ENCODE results near the gene R3HDML. TPM values are rescaled to one million over a fixed set of nuclear protein-coding genes. Genes with fewer than 3 reads are reported as not detected.
A peak's percentile ranks its signal among the peaks of the same experiment; 100 is the strongest.

The R3HDML gene
- total and polyA plus RNA-seq, 9 of the 15 experiments (the other 6 are each of a cell fraction or from before 2014, with no cell fraction given) = not detected

- TF ChIP-seq FOXM1 (IDR thresholded peaks at IDR 0.05; ENCODE audit: low read depth) (no peak), FOXM1 (CRISPR knock-in tag; IDR thresholded peaks at IDR 0.05; ENCODE audit: low read depth) (0 out of 2 replicates have a peak, but pooled peaks have one; percentile 48), ZNF165 (CRISPR knock-in tag; IDR thresholded peaks at IDR 0.05; ENCODE audit: borderline replicate concordance) (no peak), STAT5B (CRISPR knock-in tag; IDR thresholded peaks at IDR 0.05) (no peak), SMAD2 (IDR thresholded peaks at IDR 0.05; ENCODE audit: low read depth, low read length) (no peak), HDAC8 (tag; IDR thresholded peaks at IDR 0.05) (no peak), NFE2 (IDR thresholded peaks at IDR 0.05; ENCODE audit: low read depth) (no peak; the same call in 1 of the 2 replicates), EP400 (IDR thresholded peaks at IDR 0.05) (peak; percentile 42; the same call in 1 of the 2 replicates), NFATC3 (IDR thresholded peaks at IDR 0.05) (no peak), BRCA1 (IDR thresholded peaks at IDR 0.05) (no peak), BRCA1 (CRISPR knock-in tag; IDR thresholded peaks at IDR 0.05) (no peak), ZNF561 (CRISPR knock-in tag; conservative IDR thresholded peaks at IDR 0.05) (no peak), ZNF184 (CRISPR knock-in tag; IDR thresholded peaks at IDR 0.05) (no peak), ZNF79 (CRISPR knock-in tag; IDR thresholded peaks at IDR 0.05; ENCODE audit: low read depth) (no peak), ZNF583 (CRISPR knock-in tag; IDR thresholded peaks at IDR 0.05) (no peak), ZNF584 (CRISPR knock-in tag; IDR thresholded peaks at IDR 0.05; ENCODE audit: low read depth) (no peak), CXXC5 (CRISPR knock-in tag; IDR thresholded peaks at IDR 0.05) (peak; percentile 80)
- TF ChIP-seq, protein P1, sequence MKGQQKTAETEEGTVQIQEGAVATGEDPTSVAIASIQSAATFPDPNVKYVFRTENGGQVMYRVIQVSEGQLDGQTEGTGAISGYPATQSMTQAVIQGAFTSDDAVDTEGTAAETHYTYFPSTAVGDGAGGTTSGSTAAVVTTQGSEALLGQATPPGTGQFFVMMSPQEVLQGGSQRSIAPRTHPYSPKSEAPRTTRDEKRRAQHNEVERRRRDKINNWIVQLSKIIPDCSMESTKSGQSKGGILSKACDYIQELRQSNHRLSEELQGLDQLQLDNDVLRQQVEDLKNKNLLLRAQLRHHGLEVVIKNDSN (CRISPR knock-in tag; IDR thresholded peaks at IDR 0.05) = peak; percentile 65
- TF ChIP-seq, protein P2, sequence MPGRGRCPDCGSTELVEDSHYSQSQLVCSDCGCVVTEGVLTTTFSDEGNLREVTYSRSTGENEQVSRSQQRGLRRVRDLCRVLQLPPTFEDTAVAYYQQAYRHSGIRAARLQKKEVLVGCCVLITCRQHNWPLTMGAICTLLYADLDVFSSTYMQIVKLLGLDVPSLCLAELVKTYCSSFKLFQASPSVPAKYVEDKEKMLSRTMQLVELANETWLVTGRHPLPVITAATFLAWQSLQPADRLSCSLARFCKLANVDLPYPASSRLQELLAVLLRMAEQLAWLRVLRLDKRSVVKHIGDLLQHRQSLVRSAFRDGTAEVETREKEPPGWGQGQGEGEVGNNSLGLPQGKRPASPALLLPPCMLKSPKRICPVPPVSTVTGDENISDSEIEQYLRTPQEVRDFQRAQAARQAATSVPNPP (IDR thresholded peaks at IDR 0.05; ENCODE audit: borderline replicate concordance, insufficient read depth, insufficient read length) = no peak
- TF ChIP-seq, protein P3, sequence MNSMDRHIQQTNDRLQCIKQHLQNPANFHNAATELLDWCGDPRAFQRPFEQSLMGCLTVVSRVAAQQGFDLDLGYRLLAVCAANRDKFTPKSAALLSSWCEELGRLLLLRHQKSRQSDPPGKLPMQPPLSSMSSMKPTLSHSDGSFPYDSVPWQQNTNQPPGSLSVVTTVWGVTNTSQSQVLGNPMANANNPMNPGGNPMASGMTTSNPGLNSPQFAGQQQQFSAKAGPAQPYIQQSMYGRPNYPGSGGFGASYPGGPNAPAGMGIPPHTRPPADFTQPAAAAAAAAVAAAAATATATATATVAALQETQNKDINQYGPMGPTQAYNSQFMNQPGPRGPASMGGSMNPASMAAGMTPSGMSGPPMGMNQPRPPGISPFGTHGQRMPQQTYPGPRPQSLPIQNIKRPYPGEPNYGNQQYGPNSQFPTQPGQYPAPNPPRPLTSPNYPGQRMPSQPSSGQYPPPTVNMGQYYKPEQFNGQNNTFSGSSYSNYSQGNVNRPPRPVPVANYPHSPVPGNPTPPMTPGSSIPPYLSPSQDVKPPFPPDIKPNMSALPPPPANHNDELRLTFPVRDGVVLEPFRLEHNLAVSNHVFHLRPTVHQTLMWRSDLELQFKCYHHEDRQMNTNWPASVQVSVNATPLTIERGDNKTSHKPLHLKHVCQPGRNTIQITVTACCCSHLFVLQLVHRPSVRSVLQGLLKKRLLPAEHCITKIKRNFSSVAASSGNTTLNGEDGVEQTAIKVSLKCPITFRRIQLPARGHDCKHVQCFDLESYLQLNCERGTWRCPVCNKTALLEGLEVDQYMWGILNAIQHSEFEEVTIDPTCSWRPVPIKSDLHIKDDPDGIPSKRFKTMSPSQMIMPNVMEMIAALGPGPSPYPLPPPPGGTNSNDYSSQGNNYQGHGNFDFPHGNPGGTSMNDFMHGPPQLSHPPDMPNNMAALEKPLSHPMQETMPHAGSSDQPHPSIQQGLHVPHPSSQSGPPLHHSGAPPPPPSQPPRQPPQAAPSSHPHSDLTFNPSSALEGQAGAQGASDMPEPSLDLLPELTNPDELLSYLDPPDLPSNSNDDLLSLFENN (IDR thresholded peaks at IDR 0.05; ENCODE audit: low read depth in 2 of 2, low read length in 2 of 2) = 0 out of 4 replicates have a peak, but pooled peaks of 1 of the 2 experiments have one; percentile 6
- TF ChIP-seq, protein P4, sequence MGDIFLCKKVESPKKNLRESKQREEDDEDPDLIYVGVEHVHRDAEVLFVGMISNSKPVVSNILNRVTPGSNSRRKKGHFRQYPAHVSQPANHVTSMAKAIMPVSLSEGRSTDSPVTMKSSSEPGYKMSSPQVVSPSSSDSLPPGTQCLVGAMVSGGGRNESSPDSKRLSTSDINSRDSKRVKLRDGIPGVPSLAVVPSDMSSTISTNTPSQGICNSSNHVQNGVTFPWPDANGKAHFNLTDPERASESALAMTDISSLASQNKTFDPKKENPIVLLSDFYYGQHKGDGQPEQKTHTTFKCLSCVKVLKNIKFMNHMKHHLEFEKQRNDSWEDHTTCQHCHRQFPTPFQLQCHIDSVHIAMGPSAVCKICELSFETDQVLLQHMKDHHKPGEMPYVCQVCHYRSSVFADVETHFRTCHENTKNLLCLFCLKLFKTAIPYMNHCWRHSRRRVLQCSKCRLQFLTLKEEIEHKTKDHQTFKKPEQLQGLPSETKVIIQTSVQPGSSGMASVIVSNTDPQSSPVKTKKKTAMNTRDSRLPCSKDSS (IDR thresholded peaks at IDR 0.05; ENCODE audit: low read depth, partially characterized antibody) = no peak
These were observed 25.9 kb upstream of the R3HDML start, which contains the start of gene FITM2 (continued) for GRCh38 chr20:44310664-44311639.

Data from K562 (cell line).